ENCODE measurements around the gene RALB.

RALB gene

DNA sequence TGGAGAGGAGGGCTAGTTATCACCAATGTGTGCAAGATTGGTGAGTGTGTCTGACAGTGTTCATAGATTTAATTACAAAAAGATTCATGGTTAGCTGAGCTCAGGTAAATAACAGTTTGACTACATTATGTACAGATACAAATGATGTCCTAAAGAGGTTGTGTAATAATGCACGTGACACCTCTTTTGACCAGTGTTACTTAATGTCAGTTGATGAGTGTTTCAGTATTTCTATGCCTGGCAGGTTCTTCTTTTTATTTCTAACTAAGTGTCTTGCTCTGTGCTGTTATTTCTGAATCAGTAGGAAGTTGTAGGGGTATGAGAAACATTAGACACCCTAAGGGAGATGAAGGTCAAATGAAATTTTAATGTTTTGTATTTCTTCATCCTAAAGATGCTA lies 85.4 kb downstream of the RALB start:
- DNase-seq (ENCODE audit: low read depth), result no peak

GRCh38 chr2:120341977-120342376 lies 89.3 kb downstream of the RALB start:
- no peak for DNase-seq (ENCODE audit: low read depth)

DNA sequence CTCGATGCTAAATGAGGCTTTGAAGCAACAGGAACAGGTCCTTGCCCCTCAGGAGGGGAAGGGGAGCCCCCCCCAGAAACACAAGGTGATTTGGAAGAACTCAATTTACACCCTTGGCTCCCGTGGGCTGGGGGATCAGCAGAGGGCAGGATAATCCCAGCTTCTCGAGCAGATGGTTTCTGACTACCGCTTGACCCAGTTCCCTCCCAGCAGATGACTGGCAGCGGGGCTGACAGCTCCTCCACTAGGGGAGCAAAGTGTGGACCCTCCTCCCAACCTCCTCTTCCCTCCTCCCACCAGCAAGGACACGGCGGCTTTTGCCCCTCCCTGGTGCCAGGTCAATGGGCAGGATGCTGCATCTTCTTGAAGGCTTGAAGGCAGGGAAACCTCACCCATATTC lies 89.8 kb downstream of the RALB start:
- DNase-seq (ENCODE audit: low read depth), result no peak

GRCh38 chr2:120343100-120343432 lies 90.4 kb downstream of the RALB start:
- DNase-seq (ENCODE audit: low read depth), result no peak

GRCh38 chr2:120343433-120344105 lies 90.9 kb downstream of the RALB start:
- DNase-seq (ENCODE audit: low read depth), result peak; percentile 42
